ENCODE data around the gene RBMS1. TPM values are rescaled to one million over a fixed set of nuclear protein-coding genes. Genes with fewer than 3 reads are reported as not detected.
A peak's percentile ranks its signal among the peaks of the same experiment; 100 is the strongest.

The RBMS1 gene
- total and polyA plus RNA-seq, 2 of the 13 experiments (the other 11 are each of a cell fraction or from before 2014, with no cell fraction given): 55.5 to 110 TPM

DNA sequence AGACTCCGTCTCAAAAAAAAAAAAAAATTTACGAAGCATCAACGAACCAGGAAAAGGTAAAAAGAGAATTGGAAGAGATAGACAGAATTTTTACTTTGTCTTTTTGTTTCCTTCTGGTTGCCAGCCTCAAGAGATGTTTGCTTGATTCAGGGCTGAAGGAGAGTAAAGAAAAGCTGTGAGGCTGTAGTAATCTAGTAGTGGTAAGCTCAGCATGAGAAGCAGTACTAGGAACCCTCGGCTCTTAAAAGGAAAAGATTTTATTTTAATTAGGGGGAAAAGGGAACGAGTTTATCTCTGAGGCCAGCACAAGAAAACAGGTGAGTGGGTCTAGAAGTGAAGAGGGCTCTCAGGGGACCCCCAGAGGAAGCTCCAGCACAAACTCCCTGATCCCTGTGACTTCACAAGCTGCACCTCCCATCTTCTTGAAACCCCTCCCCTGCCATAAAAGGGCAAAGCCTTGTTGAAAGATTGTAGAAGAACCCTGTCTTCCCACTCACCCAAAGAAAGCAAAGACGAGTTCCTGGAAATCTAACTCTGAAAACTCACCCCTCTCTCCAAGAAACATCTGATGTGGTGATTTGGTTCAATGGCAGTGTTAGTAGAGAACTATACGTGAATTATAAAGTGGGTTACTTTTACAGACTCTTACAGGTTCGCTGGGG is 8.6 kb downstream of the RBMS1 start:
- no peak overlapping the region for H3K4me3 ChIP-seq (replicated peaks in 1 of 3; ENCODE audit: insufficient read depth in 1 of 3, low read depth in 2 of 3, low read length in 3 of 3)
- no peak overlapping the region for H3K9ac ChIP-seq (ENCODE audit: insufficient read depth, low read depth, low read length)
- no peaks in the 10 kb centered on the region for H3K27me3 ChIP-seq (ENCODE audit: control insufficient read depth in 1 of 2, insufficient read depth in 2 of 2, low read length in 2 of 2)
- H3K9me3 ChIP-seq (ENCODE audit: low read length): no peaks in the 10 kb centered on the region
- no TSS peak for BruUV-seq (replicated peaks)
- DNase-seq (ENCODE audit: low spot score): no peak
- WGBS (ENCODE audit: low lambda C conversion rate): 96% methylated on average over 8 of the region's 8 CpGs
- H3K4me1 ChIP-seq (ENCODE audit: insufficient read depth, low read length): peaks cover 32% of the 10 kb centered on the region
- in situ Hi-C loops (cut with HindIII; ENCODE audit: extremely low pct_ligation_motif_present, low pct_unique_long_range_greater_than_20kb): no loop called here
- H2AFZ ChIP-seq (ENCODE audit: low read length): no peak overlapping the region
- H3K79me2 ChIP-seq (ENCODE audit: insufficient read depth, low read length): peaks cover 92% of the 10 kb centered on the region
- no peak overlapping the region for H3K4me2 ChIP-seq (ENCODE audit: low read depth, low read length)
- no peak; the same call in 2 of the 3 replicates for ATAC-seq
- no peak for FAIRE-seq
- ChIA-PET CTCF (ENCODE audit: low intra/inter-chr PET ratio, low total read pairs) (no interaction called here), POLR2A (interaction anchor here (0.7 kb wide), 1 partner anchor 16 kb away, joined by 3 read pairs; no protein-coding TSS in a partner anchor)
- TF ChIP-seq SRF (IDR thresholded peaks at IDR 0.05; ENCODE audit: low read depth, low read length) (peak; percentile 86), SRSF9 (IDR thresholded peaks at IDR 0.05; ENCODE audit: borderline replicate concordance, insufficient read depth, low read depth, low read length, poor library complexity, severe bottlenecking) (no peak)
- intact Hi-C loops (cut with micrococcal nuclease; ENCODE audit: unreplicated experiment): no loop called here
- no peak overlapping the region for H3K27ac ChIP-seq (ENCODE audit: extremely low read length, insufficient read depth, low read length)
- no peaks in the 10 kb centered on the region for H3K36me3 ChIP-seq (replicated peaks in 1 of 2; ENCODE audit: control insufficient read depth in 1 of 2, insufficient read depth in 2 of 2, low read length in 2 of 2)
- peaks cover 40% of the 10 kb centered on the region for H4K20me1 ChIP-seq (ENCODE audit: insufficient read depth, low read length)

DNA sequence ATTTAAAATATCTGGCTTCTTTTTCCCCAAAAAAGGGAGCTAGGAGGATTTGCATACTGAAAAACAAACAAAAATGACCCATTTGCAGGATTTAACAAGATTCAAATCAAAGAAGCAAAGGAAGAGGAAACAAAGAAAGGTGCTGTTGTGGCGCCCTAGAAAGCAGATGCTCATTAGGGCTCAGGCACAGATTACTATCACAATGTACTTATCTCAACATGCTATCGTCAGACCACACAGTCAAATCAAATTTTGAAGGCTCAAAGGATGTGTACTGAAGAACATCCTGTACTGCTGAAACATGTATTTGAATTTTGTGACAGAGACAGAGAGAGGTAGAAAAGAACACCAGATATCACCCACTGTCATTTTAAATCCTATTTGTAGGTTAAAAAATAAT is 10.9 kb downstream of the RBMS1 start:
- in situ Hi-C loops (cut with HindIII; ENCODE audit: extremely low pct_ligation_motif_present, low pct_unique_long_range_greater_than_20kb) (no loop called here), intact Hi-C loops (cut with micrococcal nuclease; ENCODE audit: unreplicated experiment) (no loop called here)
- no peak overlapping the region for H3K4me3 ChIP-seq (replicated peaks in 1 of 3; ENCODE audit: insufficient read depth in 1 of 3, low read depth in 2 of 3, low read length in 3 of 3)
- H3K4me1 ChIP-seq (ENCODE audit: insufficient read depth, low read length): peaks cover 19% of the 10 kb centered on the region
- ChIA-PET CTCF (ENCODE audit: low intra/inter-chr PET ratio, low total read pairs) (no interaction called here), POLR2A (interaction anchor here (0.8 kb wide), 1 partner anchor 9 kb away, joined by 3 read pairs; no protein-coding TSS in a partner anchor)
- H3K9me3 ChIP-seq (ENCODE audit: low read length): no peaks in the 10 kb centered on the region
- no peak overlapping the region for H3K27ac ChIP-seq (ENCODE audit: extremely low read length, insufficient read depth, low read length)
- H3K79me2 ChIP-seq (ENCODE audit: insufficient read depth, low read length): peaks cover 92% of the 10 kb centered on the region
- no peak overlapping the region for H3K4me2 ChIP-seq (ENCODE audit: low read depth, low read length)
- H2AFZ ChIP-seq (ENCODE audit: low read length): no peak overlapping the region
- BruUV-seq (replicated peaks): no TSS peak
- H3K36me3 ChIP-seq (replicated peaks in 1 of 2; ENCODE audit: control insufficient read depth in 1 of 2, insufficient read depth in 2 of 2, low read length in 2 of 2): peaks cover 0 to 6% of the 10 kb centered on the region in 2 experiments; a peak in 1 of 5 replicates
- no peak for FAIRE-seq
- DNase-seq (ENCODE audit: low spot score): no peak
- ATAC-seq: no peak
- H3K9ac ChIP-seq (ENCODE audit: insufficient read depth, low read depth, low read length): no peak overlapping the region
- TF ChIP-seq PRDM4 (CRISPR knock-in tag; IDR thresholded peaks at IDR 0.05; ENCODE audit: borderline replicate concordance) (no peak), JUND (CRISPR knock-in tag; IDR thresholded peaks at IDR 0.05) (no peak), RBAK (CRISPR knock-in tag; IDR thresholded peaks at IDR 0.05) (no peak), BATF2 (CRISPR knock-in tag; IDR thresholded peaks at IDR 0.05) (no peak), SRF (IDR thresholded peaks at IDR 0.05; ENCODE audit: low read depth, low read length) (no peak), ZFY (CRISPR knock-in tag; IDR thresholded peaks at IDR 0.05) (no peak), SP1 (IDR thresholded peaks at IDR 0.05) (no peak), SP1 (CRISPR knock-in tag; IDR thresholded peaks at IDR 0.05) (no peak), NR2F2 (IDR thresholded peaks at IDR 0.05; ENCODE audit: borderline replicate concordance, low read depth) (no peak), POLR2G (IDR thresholded peaks at IDR 0.05; ENCODE audit: low read depth, low read length) (no peak)
- WGBS (ENCODE audit: low lambda C conversion rate): 88% methylated on average over 2 of the region's 2 CpGs
- H3K27me3 ChIP-seq (ENCODE audit: control insufficient read depth in 1 of 2, insufficient read depth in 2 of 2, low read length in 2 of 2): no peaks in the 10 kb centered on the region
- peaks cover 49% of the 10 kb centered on the region for H4K20me1 ChIP-seq (ENCODE audit: insufficient read depth, low read length)

All from HepG2 (cell line).